ENCODE results near the gene HAAO. TPM values are rescaled to one million over a fixed set of nuclear protein-coding genes. Genes with fewer than 3 reads are reported as not detected.

Gene HAAO
- total and polyA plus RNA-seq, 2 experiments from 2014 or later: 0.36 TPM; not detected in 1

GRCh38 chr2:42796427-42797248 is 4.3 kb upstream of the HAAO start:
- 91 to 92% methylated on average over 7 of the region's 7 CpGs for WGBS, 2 experiments (ENCODE audit: low coverage in 1 of 2, low lambda C conversion rate in 2 of 2, missing lambda C conversion rate in 2 of 2)
- TF ChIP-seq EZH2phosphoT487 (IDR thresholded peaks at IDR 0.05; ENCODE audit: insufficient read depth, low read depth) (no peak), EZH2 (IDR thresholded peaks at IDR 0.05; ENCODE audit: insufficient read depth, poor library complexity, severe bottlenecking) (no peak)
- Histone ChIP-seq H3K27ac (no peak overlapping the region), H2AFZ (peak overlapping the region; percentile 35; the same call in 1 of the 2 replicates), H3F3A (ENCODE audit: insufficient read depth) (no peaks in the 10 kb centered on the region), H3K36me3 (ENCODE audit: low read depth) (no peaks in the 10 kb centered on the region), H4K20me1 (ENCODE audit: insufficient read depth) (no peaks in the 10 kb centered on the region), H3K79me2 (ENCODE audit: insufficient read depth) (no peaks in the 10 kb centered on the region), H3K4me2 (ENCODE audit: unreplicated experiment) (no peak overlapping the region), H3K27me3 (replicated peaks; ENCODE audit: insufficient read depth) (peaks cover 24% of the 10 kb centered on the region), H3K4me3 (no peak overlapping the region), H3K9me2 (ENCODE audit: insufficient read depth) (no peaks in the 10 kb centered on the region), H3K9me3 (ENCODE audit: low read depth) (no peaks in the 10 kb centered on the region), H3K4me1 (ENCODE audit: insufficient read depth) (no peaks in the 10 kb centered on the region), H3K9ac (no peak overlapping the region)
- no peak for DNase-seq
- in situ Hi-C loops (cut with MboI): no loop called here

GRCh38 chr2:42795841-42796301 is 3.5 kb upstream of the HAAO start:
- H3K27ac ChIP-seq: no peak overlapping the region
- H3K4me1 ChIP-seq (ENCODE audit: insufficient read depth): no peaks in the 10 kb centered on the region
- peak overlapping the region; percentile 35; the same call in 1 of the 2 replicates for H2AFZ ChIP-seq
- peaks cover 24% of the 10 kb centered on the region for H3K27me3 ChIP-seq (replicated peaks; ENCODE audit: insufficient read depth)
- TF ChIP-seq EZH2 (IDR thresholded peaks at IDR 0.05; ENCODE audit: insufficient read depth, poor library complexity, severe bottlenecking): no peak
- TF ChIP-seq EZH2phosphoT487 (IDR thresholded peaks at IDR 0.05; ENCODE audit: insufficient read depth, low read depth): no peak
- no peaks in the 10 kb centered on the region for H3K9me2 ChIP-seq (ENCODE audit: insufficient read depth)
- H3F3A ChIP-seq (ENCODE audit: insufficient read depth): no peaks in the 10 kb centered on the region
- WGBS, 2 experiments (ENCODE audit: low coverage in 1 of 2, low lambda C conversion rate in 2 of 2, missing lambda C conversion rate in 2 of 2): 43 to 52% methylated on average over 3 of the region's 3 CpGs
- no peak overlapping the region for H3K4me3 ChIP-seq
- H3K9me3 ChIP-seq (ENCODE audit: low read depth): no peaks in the 10 kb centered on the region
- no peaks in the 10 kb centered on the region for H3K36me3 ChIP-seq (ENCODE audit: low read depth)
- in situ Hi-C loops (cut with MboI): no loop called here
- no peaks in the 10 kb centered on the region for H3K79me2 ChIP-seq (ENCODE audit: insufficient read depth)
- no peak overlapping the region for H3K9ac ChIP-seq
- no peak overlapping the region for H3K4me2 ChIP-seq (ENCODE audit: unreplicated experiment)
- DNase-seq: no peak
- no peaks in the 10 kb centered on the region for H4K20me1 ChIP-seq (ENCODE audit: insufficient read depth)

GRCh38 chr2:42795275-42795674 is 2.9 kb upstream of the HAAO start:
- H2AFZ ChIP-seq: no peak overlapping the region
- peaks cover 24% of the 10 kb centered on the region for H3K27me3 ChIP-seq (replicated peaks; ENCODE audit: insufficient read depth)
- TF ChIP-seq EZH2 (IDR thresholded peaks at IDR 0.05; ENCODE audit: insufficient read depth, poor library complexity, severe bottlenecking) (no peak), EZH2phosphoT487 (IDR thresholded peaks at IDR 0.05; ENCODE audit: insufficient read depth, low read depth) (no peak)
- no peaks in the 10 kb centered on the region for H3K36me3 ChIP-seq (ENCODE audit: low read depth)
- H3K9me3 ChIP-seq (ENCODE audit: low read depth): no peaks in the 10 kb centered on the region
- WGBS, 2 experiments (ENCODE audit: low coverage in 1 of 2, low lambda C conversion rate in 2 of 2, missing lambda C conversion rate in 2 of 2): 85 to 88% methylated on average over 6 of the region's 6 CpGs
- H3K4me1 ChIP-seq (ENCODE audit: insufficient read depth): no peaks in the 10 kb centered on the region
- in situ Hi-C loops (cut with MboI): no loop called here
- H3K79me2 ChIP-seq (ENCODE audit: insufficient read depth): no peaks in the 10 kb centered on the region
- no peaks in the 10 kb centered on the region for H3K9me2 ChIP-seq (ENCODE audit: insufficient read depth)
- no peak overlapping the region for H3K27ac ChIP-seq
- no peak overlapping the region for H3K4me2 ChIP-seq (ENCODE audit: unreplicated experiment)
- H4K20me1 ChIP-seq (ENCODE audit: insufficient read depth): no peaks in the 10 kb centered on the region
- H3F3A ChIP-seq (ENCODE audit: insufficient read depth): no peaks in the 10 kb centered on the region
- no peak overlapping the region for H3K4me3 ChIP-seq
- no peak for DNase-seq
- H3K9ac ChIP-seq: no peak overlapping the region

DNA sequence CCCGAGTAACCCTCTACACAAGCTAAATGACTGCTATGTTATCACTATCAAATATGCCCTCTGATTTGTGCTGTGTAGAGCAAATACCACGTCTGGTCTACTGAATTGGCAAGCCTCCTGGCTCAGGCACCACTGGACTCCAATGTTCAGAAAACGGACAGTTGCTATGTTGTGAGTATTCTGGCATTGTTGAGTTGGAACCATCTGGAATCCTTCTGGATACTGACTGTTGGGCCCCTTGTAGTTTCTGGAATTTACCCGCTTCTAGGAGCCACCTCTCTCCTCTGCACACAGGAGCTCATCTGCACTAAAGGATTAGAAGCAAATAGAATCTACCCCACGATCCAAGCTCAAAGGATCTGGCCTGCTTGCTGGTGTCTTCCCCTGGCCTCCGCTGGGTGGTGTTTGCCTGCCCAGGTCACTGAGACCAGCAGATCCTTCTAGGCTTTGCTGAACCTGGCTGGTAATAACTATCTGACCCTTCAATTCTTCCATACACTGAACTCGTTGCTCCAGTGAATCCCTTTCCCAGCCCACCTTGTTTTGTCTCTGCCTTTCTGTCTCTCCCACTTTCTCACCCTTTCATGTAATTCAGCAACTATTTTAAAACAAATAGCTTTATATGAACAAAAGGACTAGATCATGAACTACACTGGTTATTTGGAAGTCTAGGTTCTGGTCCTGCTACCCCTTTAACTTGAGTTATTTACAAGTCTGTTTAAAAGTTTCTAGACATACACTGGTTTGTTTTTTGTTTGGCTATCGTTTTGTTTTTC is 2.1 kb upstream of the HAAO start:
- H2AFZ ChIP-seq: no peak overlapping the region
- in situ Hi-C loops (cut with MboI): no loop called here
- H3K36me3 ChIP-seq (ENCODE audit: low read depth): no peaks in the 10 kb centered on the region
- H3K79me2 ChIP-seq (ENCODE audit: insufficient read depth): no peaks in the 10 kb centered on the region
- no peak for DNase-seq
- H4K20me1 ChIP-seq (ENCODE audit: insufficient read depth): no peaks in the 10 kb centered on the region
- TF ChIP-seq EZH2 (IDR thresholded peaks at IDR 0.05; ENCODE audit: insufficient read depth, poor library complexity, severe bottlenecking) (no peak), EZH2phosphoT487 (IDR thresholded peaks at IDR 0.05; ENCODE audit: insufficient read depth, low read depth) (no peak)
- no peak overlapping the region for H3K27ac ChIP-seq
- no peaks in the 10 kb centered on the region for H3F3A ChIP-seq (ENCODE audit: insufficient read depth)
- H3K4me3 ChIP-seq: no peak overlapping the region
- no peaks in the 10 kb centered on the region for H3K9me3 ChIP-seq (ENCODE audit: low read depth)
- H3K9me2 ChIP-seq (ENCODE audit: insufficient read depth): no peaks in the 10 kb centered on the region
- H3K9ac ChIP-seq: no peak overlapping the region
- 75 to 77% methylated on average over 8 of the region's 8 CpGs for WGBS, 2 experiments (ENCODE audit: low coverage in 1 of 2, low lambda C conversion rate in 2 of 2, missing lambda C conversion rate in 2 of 2)
- peaks cover 24% of the 10 kb centered on the region for H3K27me3 ChIP-seq (replicated peaks; ENCODE audit: insufficient read depth)
- H3K4me1 ChIP-seq (ENCODE audit: insufficient read depth): no peaks in the 10 kb centered on the region
- no peak overlapping the region for H3K4me2 ChIP-seq (ENCODE audit: unreplicated experiment)
